HepG2 (cell line): ENCODE results near the gene SSBP2. TPM values are rescaled to one million over a fixed set of nuclear protein-coding genes. Genes with fewer than 3 reads are reported as not detected.

ENCODE experiments used
- ATAC-seq: fragments of 200-7000 bp; cut with Tn5 transposase; 3 replicates; pipeline ENCODE4 v1.9.1; 2020; ENCODE audit warnings: mild to moderate bottlenecking, moderate library complexity
- BruUV-seq: library from RNA; stranded (reverse); fragments of 400-500 nt; replicated peaks from 2 replicates; lab custom pipeline; 2021; lab: Mats Ljungman, UMichigan
- CTCF ChIA-PET: fragments of 300-600 bp; formaldehyde crosslinking; extraction: SDS; loops from one replicate; lab custom pipeline; 2021; ENCODE audit warnings: low total read pairs, inconsistent platforms, low intra/inter-chr PET ratio; lab: Yijun Ruan, JAX
- POLR2A ChIA-PET: fragments of 350-600 bp; sonication (Branson Sonifier 250); formaldehyde crosslinking; loops from one replicate; lab custom pipeline; 2020; ENCODE audit warnings: antibody characterized with exemption, inconsistent platforms; lab: Yijun Ruan, JAX
- DNase-seq: peaks from one replicate; pipeline ENCODE4 v3.0.0-alpha.2; 2015; ENCODE audit warnings: low spot score
- FAIRE-seq: peaks from 3 replicates; lab custom pipeline; 2011; peaks lifted over from hg19 to GRCh38; lab: Jason Lieb, UNC
- H2AFZ ChIP-seq: one replicate; pipeline ENCODE4 v1.6.1; 2011; ENCODE audit warnings: low read length, inconsistent platforms
- H3K27ac ChIP-seq: fragments of 300-600 bp; 3 replicates; pipeline ENCODE4 v1.8.0; 2011; ENCODE audit warnings: mixed run types, mild to moderate bottlenecking, mixed read lengths, low read length, inconsistent platforms; ENCODE audit not compliant: insufficient read depth; ENCODE audit errors: extremely low read length
- H3K27me3 ChIP-seq, 2 experiments: fragments of 200-600 bp in 1 of 2; 2 replicates in 1 of 2; 3 replicates in 1 of 2; pipeline versions ENCODE4 v1.6.0 to v1.8.0; 2011; ENCODE audit warnings: low read length in 2 of 2, mild to moderate bottlenecking in 2 of 2, moderate library complexity in 2 of 2, inconsistent platforms in 1 of 2; ENCODE audit not compliant: insufficient read depth in 2 of 2, control insufficient read depth in 1 of 2
- H3K36me3 ChIP-seq, 2 experiments: fragments of 200-600 bp in 1 of 2; replicated peaks in 1 of 2; 2 replicates in 1 of 2; 3 replicates in 1 of 2; pipeline versions ENCODE4 v1.5.1 to v1.8.0; 2011; ENCODE audit warnings: low read length in 2 of 2, inconsistent platforms in 1 of 2; ENCODE audit not compliant: insufficient read depth in 2 of 2, control insufficient read depth in 1 of 2
- H3K4me1 ChIP-seq: 2 replicates; pipeline ENCODE4 v1.5.1; 2012; ENCODE audit warnings: low read length, inconsistent platforms; ENCODE audit not compliant: insufficient read depth
- H3K4me2 ChIP-seq: 2 replicates; pipeline ENCODE4 v1.6.0; 2011; ENCODE audit warnings: low read depth, low read length, inconsistent platforms
- H3K4me3 ChIP-seq, 3 experiments: fragments of 200-600 bp in 1 of 3; sonication (generic), shearing (Covaris generic) in 1 of 3; replicated peaks in 1 of 3; 2 replicates each; pipeline ENCODE4 v1.5.1; 2011 to 2016; ENCODE audit warnings: low read length in 3 of 3, inconsistent platforms in 2 of 3, low read depth in 2 of 3, mild to moderate bottlenecking in 2 of 3, control low read depth in 1 of 3, mixed read lengths in 1 of 3; ENCODE audit not compliant: insufficient read depth in 1 of 3
- H3K79me2 ChIP-seq: one replicate; pipeline ENCODE4 v1.6.1; 2011; ENCODE audit warnings: low read length, inconsistent platforms; ENCODE audit not compliant: insufficient read depth
- H3K9ac ChIP-seq: 2 replicates; pipeline ENCODE4 v1.6.0; 2011; ENCODE audit warnings: mild to moderate bottlenecking, low read depth, low read length, inconsistent platforms; ENCODE audit not compliant: insufficient read depth
- H3K9me3 ChIP-seq: 2 replicates; pipeline ENCODE4 v1.5.1; 2012; ENCODE audit warnings: mild to moderate bottlenecking, low read length
- H4K20me1 ChIP-seq: 2 replicates; pipeline ENCODE4 v1.6.0; 2011; ENCODE audit warnings: inconsistent platforms, mild to moderate bottlenecking, low read length, moderate library complexity; ENCODE audit not compliant: insufficient read depth
- FLYWCH1 ChIP-seq: sonication (generic); formaldehyde crosslinking; IDR thresholded peaks from 2 replicates; pipeline ENCODE4 v1.8.1; 2023; ENCODE audit warnings: mild to moderate bottlenecking, missing genetic modification reagents
- FOXK2 ChIP-seq: fragments of 450-650 bp; IDR thresholded peaks from 2 replicates; pipeline ENCODE4 v1.6.1; 2016
- FOXP1 ChIP-seq, 2 experiments: fragments of 450-650 bp in 1 of 2; IDR thresholded peaks; 2 replicates each; pipeline ENCODE4 v1.6.1; 2017 to 2018; ENCODE audit warnings: antibody characterized with exemption in 1 of 2
- GZF1 ChIP-seq: sonication (generic); formaldehyde crosslinking; IDR thresholded peaks from 2 replicates; pipeline ENCODE4 v1.5.1; 2020; ENCODE audit warnings: mild to moderate bottlenecking, missing genetic modification reagents
- HMG20A ChIP-seq: IDR thresholded peaks from 2 replicates; pipeline ENCODE4 v1.6.1; 2016; ENCODE audit warnings: borderline replicate concordance
- NCOA1 ChIP-seq: sonication (generic); formaldehyde crosslinking; IDR thresholded peaks from 2 replicates; pipeline ENCODE4 v1.9.0; 2021; ENCODE audit warnings: missing genetic modification reagents
- SSRP1 ChIP-seq: IDR thresholded peaks from 2 replicates; pipeline ENCODE4 v1.6.1; 2016; ENCODE audit warnings: control low read depth
- TMF1 ChIP-seq: sonication (generic); formaldehyde crosslinking; IDR thresholded peaks from 2 replicates; pipeline ENCODE4 v1.8.1; 2022; ENCODE audit warnings: low read depth, missing genetic modification reagents
- YEATS2 ChIP-seq: sonication (generic); formaldehyde crosslinking; IDR thresholded peaks from 2 replicates; pipeline ENCODE4 v1.4.0; 2020; ENCODE audit warnings: missing genetic modification reagents, borderline replicate concordance
- ZNF121 ChIP-seq: sonication (generic); formaldehyde crosslinking; IDR thresholded peaks from 2 replicates; pipeline ENCODE4 v1.5.0; 2020; ENCODE audit warnings: mild to moderate bottlenecking, missing genetic modification reagents
- ZNF335 ChIP-seq: sonication (generic); formaldehyde crosslinking; IDR thresholded peaks from 2 replicates; pipeline ENCODE4 v1.4.0; 2020; ENCODE audit warnings: missing genetic modification reagents
- ZNF430 ChIP-seq: sonication (generic); formaldehyde crosslinking; IDR thresholded peaks from 2 replicates; pipeline ENCODE4 v1.9.0; 2021; ENCODE audit warnings: mild to moderate bottlenecking, missing genetic modification reagents
- WGBS: methylation state at CpG from one replicate; pipeline ENCODE4 v1.1.6; 2017; ENCODE audit warnings: low lambda C conversion rate; 5-methylcytosine and 5-hydroxymethylcytosine counted together
- in situ Hi-C: cut with HindIII; loops from 2 replicates; pipeline ENCODE4 v1.10.0; 2017; ENCODE audit warnings: low pct_unique_long_range_greater_than_20kb; ENCODE audit not compliant: extremely low pct_ligation_motif_present
- intact Hi-C: fragments of 100-400 bp; cut with micrococcal nuclease; formaldehyde crosslinking; loops from one replicate; pipeline ENCODE4 v1.10.0; 2022; ENCODE audit not compliant: unreplicated experiment
- polyA plus RNA-seq, 8 experiments: library from polyadenylated mRNA; depleted of rRNA in 3 of 8; stranded (reverse) in 7 of 8; unstranded in 1 of 8; fragments of >200 nt; fragmentation: Illumina TruSeq in 4 of 8; extraction: Trizol in 4 of 8; gene quantifications; 2 replicates each; pipeline versions ENCODE4 v1.2.1 to v1.2.3, GENCODE V29; 2011 to 2016; ENCODE audit warnings: low read depth in 4 of 8, missing spikeins in 1 of 8, mixed read lengths in 1 of 8; ENCODE audit not compliant: insufficient read depth in 1 of 8
- total RNA-seq, 5 experiments: library from RNA; depleted of rRNA; stranded (reverse); fragments of >200 nt; fragmentation: Illumina TruSeq; extraction: Trizol; gene quantifications; 2 replicates each; pipeline ENCODE4 v1.2.3, GENCODE V29; 2016; ENCODE audit warnings: low read depth in 1 of 5
- TF ChIP-seq, protein P1 (sequence below): sonication (generic); formaldehyde crosslinking; IDR thresholded peaks from 2 replicates; pipeline ENCODE4 v1.5.0; 2020; ENCODE audit warnings: missing genetic modification reagents
- TF ChIP-seq, protein P2 (sequence below): sonication (generic); formaldehyde crosslinking; IDR thresholded peaks from 2 replicates; pipeline ENCODE4 v1.8.1; 2023; ENCODE audit warnings: mild to moderate bottlenecking, inconsistent platforms, moderate library complexity, missing genetic modification reagents, borderline replicate concordance
- TF ChIP-seq, protein P3 (sequence below): sonication (generic); formaldehyde crosslinking; IDR thresholded peaks from 2 replicates; pipeline ENCODE4 v1.4.0; 2020; ENCODE audit warnings: missing genetic modification reagents

The SSBP2 gene
- total and polyA plus RNA-seq, 2 of the 13 experiments (the other 11 are each of a cell fraction or from before 2014, with no cell fraction given): 0.16 TPM; not detected in 1

DNA sequence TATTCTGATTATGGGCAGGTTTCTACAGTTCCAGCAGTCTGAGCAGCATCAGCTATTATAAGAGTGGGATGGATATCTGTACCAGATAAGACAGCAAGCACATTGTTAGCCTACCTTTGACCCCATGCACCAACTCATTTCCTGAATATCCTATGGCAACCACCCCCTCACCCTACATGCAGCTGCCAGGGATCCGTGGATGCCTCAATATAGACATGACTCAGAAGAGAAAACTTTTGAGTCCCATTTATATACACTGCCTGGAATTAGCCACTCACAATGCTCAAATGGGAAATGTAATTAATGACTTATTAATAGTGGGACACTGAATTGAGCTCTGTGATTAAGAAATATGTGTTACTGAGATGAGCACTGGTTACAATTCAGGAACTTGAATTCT, 124.4 kb downstream of the SSBP2 start:
- intact Hi-C loops: no loop called here
- FAIRE-seq: no peak
- no peak overlapping the region for H3K9ac ChIP-seq
- no peaks in the 10 kb centered on the region for H3K4me1 ChIP-seq
- peak; percentile 32 for DNase-seq
- no peaks in the 10 kb centered on the region for H3K9me3 ChIP-seq
- H2AFZ ChIP-seq: no peak overlapping the region
- H3K79me2 ChIP-seq: no peaks in the 10 kb centered on the region
- no peaks in the 10 kb centered on the region for H4K20me1 ChIP-seq
- TF ChIP-seq ZNF430: no peak
- TF ChIP-seq SSRP1 (CRISPR knock-in tag): no peak
- no peak for TF ChIP-seq GZF1 (CRISPR knock-in tag)
- TF ChIP-seq, protein P1, sequence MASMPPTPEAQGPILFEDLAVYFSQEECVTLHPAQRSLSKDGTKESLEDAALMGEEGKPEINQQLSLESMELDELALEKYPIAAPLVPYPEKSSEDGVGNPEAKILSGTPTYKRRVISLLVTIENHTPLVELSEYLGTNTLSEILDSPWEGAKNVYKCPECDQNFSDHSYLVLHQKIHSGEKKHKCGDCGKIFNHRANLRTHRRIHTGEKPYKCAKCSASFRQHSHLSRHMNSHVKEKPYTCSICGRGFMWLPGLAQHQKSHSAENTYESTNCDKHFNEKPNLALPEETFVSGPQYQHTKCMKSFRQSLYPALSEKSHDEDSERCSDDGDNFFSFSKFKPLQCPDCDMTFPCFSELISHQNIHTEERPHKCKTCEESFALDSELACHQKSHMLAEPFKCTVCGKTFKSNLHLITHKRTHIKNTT: no peak
- no peak for TF ChIP-seq NCOA1 (CRISPR knock-in tag)
- TF ChIP-seq, protein P2, sequence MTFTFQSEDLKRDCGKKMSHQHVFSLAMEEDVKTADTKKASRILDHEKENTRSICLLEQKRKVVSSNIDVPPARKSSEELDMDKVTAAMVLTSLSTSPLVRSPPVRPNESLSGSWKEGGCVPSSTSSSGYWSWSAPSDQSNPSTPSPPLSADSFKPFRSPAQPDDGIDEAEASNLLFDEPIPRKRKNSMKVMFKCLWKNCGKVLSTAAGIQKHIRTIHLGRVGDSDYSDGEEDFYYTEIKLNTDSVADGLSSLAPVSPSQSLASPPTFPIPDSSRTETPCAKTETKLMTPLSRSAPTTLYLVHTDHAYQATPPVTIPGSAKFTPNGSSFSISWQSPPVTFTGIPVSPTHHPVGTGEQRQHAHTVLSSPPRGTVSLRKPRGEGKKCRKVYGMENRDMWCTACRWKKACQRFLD: no peak
- peak; percentile 65 for ATAC-seq
- no peaks in the 10 kb centered on the region for H3K27me3 ChIP-seq
- H3K36me3 ChIP-seq: no peaks in the 10 kb centered on the region
- no peak overlapping the region for H3K27ac ChIP-seq
- POLR2A ChIA-PET: no interaction called here
- no TSS peak for BruUV-seq
- CTCF ChIA-PET: no interaction called here
- no peak overlapping the region for H3K4me2 ChIP-seq
- H3K4me3 ChIP-seq: no peak overlapping the region
- in situ Hi-C loops: no loop called here
- 0% methylated on average over 1 of the region's 1 CpG for WGBS

DNA sequence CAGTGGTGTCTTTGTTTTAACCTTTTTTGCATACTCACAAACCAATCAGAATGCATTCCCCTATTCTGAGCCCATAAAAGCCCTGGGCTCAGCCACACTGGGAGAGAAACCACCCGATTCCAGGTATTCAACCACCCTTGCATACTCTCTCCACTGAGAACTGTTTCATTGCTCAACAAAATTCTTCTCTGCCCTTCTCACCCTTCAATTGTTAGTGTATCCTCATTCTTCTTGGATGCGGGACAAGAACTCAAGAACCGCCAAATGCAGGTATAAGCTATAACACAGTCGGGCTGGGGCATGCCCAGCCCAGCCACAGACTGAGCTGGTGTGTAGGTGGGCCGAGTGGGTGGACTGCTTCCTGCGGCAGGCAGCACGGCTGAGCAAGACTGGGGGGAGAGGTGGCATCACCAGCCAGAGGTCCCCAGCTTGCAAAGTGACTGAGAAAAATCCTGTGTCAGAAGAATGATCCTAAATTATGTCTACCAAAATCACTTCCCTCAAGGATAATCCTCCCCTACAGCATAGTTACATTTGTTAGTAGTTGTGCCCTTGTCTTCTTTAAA, 141.0 kb downstream of the SSBP2 start:
- H3K4me3 ChIP-seq: no peak overlapping the region
- no peaks in the 10 kb centered on the region for H3K79me2 ChIP-seq
- H2AFZ ChIP-seq: no peak overlapping the region
- in situ Hi-C loops: no loop called here
- H3K36me3 ChIP-seq: no peaks in the 10 kb centered on the region
- no peaks in the 10 kb centered on the region for H4K20me1 ChIP-seq
- no peaks in the 10 kb centered on the region for H3K9me3 ChIP-seq
- 25% methylated on average over 7 of the region's 7 CpGs for WGBS
- no peaks in the 10 kb centered on the region for H3K27me3 ChIP-seq
- H3K4me1 ChIP-seq: no peaks in the 10 kb centered on the region
- CTCF ChIA-PET: no interaction called here
- no peak for FAIRE-seq
- H3K27ac ChIP-seq: no peak overlapping the region
- H3K4me2 ChIP-seq: no peak overlapping the region
- H3K9ac ChIP-seq: no peak overlapping the region
- intact Hi-C loops: no loop called here
- POLR2A ChIA-PET: no interaction called here
- no TSS peak for BruUV-seq
- ATAC-seq: no peak
- no peak for DNase-seq
- no peak for TF ChIP-seq FOXP1 (IDR thresholded peaks at IDR 0.05)
- no peak for TF ChIP-seq FOXP1 (CRISPR knock-in tag; IDR thresholded peaks at IDR 0.05)
- no peak for TF ChIP-seq FLYWCH1 (CRISPR knock-in tag)
- no peak for TF ChIP-seq TMF1
- TF ChIP-seq, protein P1: no peak
- no peak for TF ChIP-seq FOXK2
- no peak for TF ChIP-seq ZNF121 (CRISPR knock-in tag)
- TF ChIP-seq, protein P3, sequence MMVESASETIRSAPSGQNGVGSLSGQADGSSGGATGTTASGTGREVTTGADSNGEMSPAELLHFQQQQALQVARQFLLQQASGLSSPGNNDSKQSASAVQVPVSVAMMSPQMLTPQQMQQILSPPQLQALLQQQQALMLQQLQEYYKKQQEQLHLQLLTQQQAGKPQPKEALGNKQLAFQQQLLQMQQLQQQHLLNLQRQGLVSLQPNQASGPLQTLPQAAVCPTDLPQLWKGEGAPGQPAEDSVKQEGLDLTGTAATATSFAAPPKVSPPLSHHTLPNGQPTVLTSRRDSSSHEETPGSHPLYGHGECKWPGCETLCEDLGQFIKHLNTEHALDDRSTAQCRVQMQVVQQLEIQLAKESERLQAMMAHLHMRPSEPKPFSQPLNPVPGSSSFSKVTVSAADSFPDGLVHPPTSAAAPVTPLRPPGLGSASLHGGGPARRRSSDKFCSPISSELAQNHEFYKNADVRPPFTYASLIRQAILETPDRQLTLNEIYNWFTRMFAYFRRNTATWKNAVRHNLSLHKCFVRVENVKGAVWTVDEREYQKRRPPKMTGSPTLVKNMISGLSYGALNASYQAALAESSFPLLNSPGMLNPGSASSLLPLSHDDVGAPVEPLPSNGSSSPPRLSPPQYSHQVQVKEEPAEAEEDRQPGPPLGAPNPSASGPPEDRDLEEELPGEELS (CRISPR knock-in tag): no peak
- TF ChIP-seq ZNF335: no peak
- TF ChIP-seq YEATS2: no peak
- TF ChIP-seq HMG20A: no peak
